Stimulated activated CD4-positive, alpha-beta T cell treated with anti-CD3 and anti-CD28 coated beads, Interleukin-12 subunit alpha, Interleukin-12 subunit beta, amount 100 ng/mL, for 24 hours (primary cell): ENCODE results near the gene HMG20A.
A peak's percentile ranks its signal among the peaks of the same experiment; 100 is the strongest.
"Not testable (repeated sequence)": the region's sequence is repeated elsewhere in the genome, so short reads cannot be mapped to it uniquely, and the experiment has no call there.

ENCODE experiments used
- DNase-seq, 2 experiments: peaks; one replicate each; pipeline ENCODE4 v3.0.0-alpha.2; 2020; ENCODE audit warnings: low read depth in 2 of 2

Gene HMG20A

GRCh38 chr15:77406846-77407245 is 13.8 kb upstream of the HMG20A start:
- DNase-seq = no peak

DNA sequence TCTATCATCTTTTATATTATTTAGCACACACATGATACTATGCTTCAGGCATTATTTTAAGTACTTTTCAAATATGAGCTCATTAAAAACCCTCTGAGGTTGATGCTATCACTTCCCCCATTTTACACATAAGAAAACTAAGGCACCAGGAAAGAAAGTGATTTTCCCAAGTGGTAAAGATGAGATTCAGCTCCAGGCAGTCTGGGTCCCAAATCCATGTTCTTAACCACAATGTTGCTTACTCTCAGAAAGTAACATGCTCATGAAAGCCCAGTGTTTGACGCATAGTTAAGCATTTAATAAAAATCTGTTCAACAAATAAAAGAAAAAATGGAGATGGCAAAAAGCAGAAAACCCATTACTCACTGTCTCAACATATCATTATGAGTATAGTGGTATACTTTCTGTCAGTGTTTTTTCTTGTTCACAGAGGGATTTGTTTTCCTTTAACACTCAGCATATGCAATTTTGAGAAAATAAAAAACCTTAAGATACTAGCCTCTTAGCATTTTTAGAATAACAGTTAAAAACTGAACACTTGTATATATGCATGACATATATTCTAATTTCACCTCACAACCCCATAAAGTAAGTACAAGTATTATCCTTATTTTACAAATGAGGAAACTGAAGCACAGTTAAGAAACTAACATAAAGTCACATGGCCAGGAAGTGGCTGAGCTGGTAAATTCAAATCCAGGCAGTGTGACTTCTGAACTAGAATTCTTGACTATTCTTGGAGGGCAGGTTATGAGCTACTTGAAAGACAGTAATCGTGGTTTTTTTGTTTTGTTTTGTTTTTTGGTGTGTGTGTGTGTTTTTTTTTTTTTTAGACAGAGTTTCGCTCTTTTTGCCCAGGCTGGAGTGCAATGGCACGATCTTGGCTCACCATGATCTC is 11.2 kb upstream of the HMG20A start:
- no peak for DNase-seq

GRCh38 chr15:77410157-77410500 is 10.6 kb upstream of the HMG20A start:
- not testable (repeated sequence) for DNase-seq

DNA sequence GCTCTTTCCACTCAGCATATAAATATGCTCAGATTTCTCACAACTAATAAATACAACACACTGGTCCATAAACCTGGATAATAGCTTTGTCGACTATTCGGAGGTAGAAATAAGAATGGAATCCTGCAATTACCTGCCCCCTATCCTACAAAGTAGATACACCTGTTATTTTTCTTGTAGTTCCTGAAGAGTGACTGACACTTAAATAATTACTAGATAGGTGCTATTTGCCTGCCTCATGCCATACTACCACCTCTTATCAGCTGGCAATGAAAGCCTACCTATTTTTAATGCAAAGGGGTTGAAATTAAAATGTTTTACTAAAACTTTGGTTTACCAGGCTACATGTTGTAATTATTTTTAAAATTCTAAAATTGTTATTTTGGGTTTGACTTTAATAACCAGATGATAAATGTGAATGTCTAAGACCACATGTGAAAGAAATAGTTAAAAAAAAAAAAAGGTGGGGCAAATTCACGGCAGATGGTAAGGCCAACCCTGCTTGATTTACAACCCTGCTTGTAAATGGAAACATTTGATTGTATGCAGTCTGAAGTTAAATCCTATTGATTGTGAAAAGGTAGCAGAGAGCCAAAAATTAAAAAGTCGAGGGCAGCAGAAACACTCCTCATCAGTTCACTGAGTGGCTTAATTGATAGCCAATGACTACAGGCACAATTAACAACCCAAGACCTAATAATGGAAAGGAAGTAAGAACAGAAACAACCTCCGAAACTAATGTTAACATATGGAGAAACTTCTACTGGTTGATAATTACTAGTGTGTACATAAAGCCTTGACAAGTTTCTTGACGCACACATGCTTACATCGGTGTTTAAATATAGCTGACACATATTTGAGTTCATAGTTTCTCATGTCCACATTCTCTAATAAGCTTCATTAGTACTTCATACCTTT is 9.7 kb upstream of the HMG20A start:
- no peak for DNase-seq

- no peak for DNase-seq
These were observed 9.1 kb upstream of the HMG20A start for GRCh38 chr15:77411619-77411976.

GRCh38 chr15:77412972-77413698 is 7.6 kb upstream of the HMG20A start:
- no peak for DNase-seq

- DNase-seq = no peak
These were observed 6.9 kb upstream of the HMG20A start for GRCh38 chr15:77413699-77414349.

- no peak for DNase-seq
These were observed 5.8 kb upstream of the HMG20A start for GRCh38 chr15:77414789-77415442.

- no peak for DNase-seq
These were observed 5.1 kb upstream of the HMG20A start for GRCh38 chr15:77415450-77416147.

DNA sequence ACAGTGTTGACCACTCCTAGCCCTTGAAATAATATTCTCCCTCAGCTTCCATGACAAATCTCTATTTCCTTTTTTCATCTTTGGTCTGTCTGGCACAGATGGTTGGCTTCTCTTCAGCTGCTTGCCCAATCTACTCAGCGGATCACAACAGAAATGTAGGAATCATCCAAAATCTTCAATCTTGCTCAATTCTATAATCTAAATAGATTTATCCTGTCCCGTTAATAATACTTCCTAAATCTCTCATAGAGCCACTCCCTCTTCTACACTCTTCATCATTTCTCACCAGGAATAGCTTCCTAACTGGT is 4.6 kb upstream of the HMG20A start:
- no peak for DNase-seq

GRCh38 chr15:77416954-77417353 is 3.7 kb upstream of the HMG20A start:
- DNase-seq = no peak

GRCh38 chr15:77417602-77418001 is 3.1 kb upstream of the HMG20A start:
- DNase-seq = no peak

- DNase-seq = no peak
These were observed 2.2 kb upstream of the HMG20A start for GRCh38 chr15:77418391-77418965.

DNA sequence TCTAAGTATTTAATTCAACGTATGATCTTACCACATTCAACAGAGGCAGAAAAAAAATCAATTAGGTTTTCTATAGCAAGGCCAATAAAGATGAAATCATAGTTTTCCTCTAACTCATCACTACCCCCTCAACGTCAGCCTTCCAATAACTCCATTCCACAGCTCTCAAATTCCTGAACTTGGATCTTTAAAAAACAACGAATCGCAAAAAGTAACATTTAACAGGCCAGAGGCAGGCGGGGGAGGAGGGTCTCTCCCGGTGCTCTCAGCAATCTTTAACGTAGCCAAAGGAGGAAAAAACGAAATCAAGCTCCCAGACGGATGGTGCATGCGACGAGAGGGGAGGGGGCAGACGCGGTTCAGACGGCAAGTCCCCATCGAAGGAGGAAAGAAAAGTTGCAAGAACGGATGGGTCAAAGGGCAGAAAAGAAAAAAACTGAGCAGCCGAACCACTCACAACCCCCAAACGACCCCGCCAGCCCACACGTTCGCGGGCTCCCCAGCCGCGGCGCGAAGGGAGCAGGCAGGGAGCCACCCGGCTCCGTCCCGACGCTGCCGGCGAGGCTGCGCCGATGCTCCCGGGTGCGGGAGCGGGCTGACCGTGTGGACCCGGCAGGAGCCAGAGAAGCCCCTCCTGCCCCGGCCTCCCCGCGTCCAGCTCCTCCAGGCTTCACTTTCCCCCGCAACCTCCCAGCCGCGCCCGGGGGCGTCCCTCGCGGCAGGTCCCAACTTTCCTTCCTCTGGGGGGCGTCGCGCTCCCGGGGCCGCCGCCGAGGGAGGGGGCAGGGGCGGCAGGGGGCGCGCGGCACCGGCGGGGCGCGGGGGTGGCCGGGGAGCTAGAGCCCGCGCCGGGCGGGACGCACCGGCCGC is 1.5 kb upstream of the HMG20A start:
- DNase-seq = peak; percentile 15 to 24

GRCh38 chr15:77419836-77420609 is 665 bp upstream of the HMG20A start, which contains the start of gene PEAK1:
Gene PEAK1 (minus strand): TSS chr15:77420104. CDS start chr15:77181926, 238,178 bp downstream.
- peak; percentile 94 to 100 for DNase-seq

DNA sequence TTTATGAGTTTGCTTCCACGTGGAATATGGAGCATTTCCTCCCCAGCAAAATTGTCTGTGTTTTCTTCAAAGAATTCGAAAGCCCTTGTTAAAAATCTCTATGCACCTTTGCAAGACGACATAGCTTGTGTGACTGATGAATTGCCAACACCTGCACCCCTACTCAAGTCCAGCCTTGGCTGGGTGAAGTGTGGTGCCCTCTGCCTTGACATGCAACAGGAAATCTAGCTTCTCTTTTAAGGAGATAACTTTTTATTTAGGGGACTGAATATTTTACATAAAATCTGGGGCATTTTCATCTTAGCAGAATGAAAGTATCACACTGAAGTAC is 647 bp downstream of the HMG20A start:
- no peak for DNase-seq

DNA sequence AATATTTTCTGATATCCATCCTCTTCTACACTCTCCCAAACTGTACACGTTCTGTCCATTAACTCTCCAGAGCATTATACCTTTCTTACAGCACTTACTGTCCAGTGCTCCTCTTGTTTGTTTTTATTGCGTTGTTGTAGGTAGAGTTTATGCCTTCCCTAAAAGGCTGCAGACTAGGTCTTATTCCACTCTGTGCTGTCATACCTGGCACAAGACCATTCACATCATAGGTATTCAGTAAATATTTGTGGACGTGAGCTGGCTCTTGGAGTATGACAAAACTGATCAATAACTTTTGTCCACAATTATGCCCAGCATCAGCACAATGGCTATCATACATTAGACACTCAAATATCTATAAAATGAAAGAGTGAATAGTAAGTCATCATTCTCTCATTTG is 4.4 kb downstream of the HMG20A start:
- no peak for DNase-seq

DNA sequence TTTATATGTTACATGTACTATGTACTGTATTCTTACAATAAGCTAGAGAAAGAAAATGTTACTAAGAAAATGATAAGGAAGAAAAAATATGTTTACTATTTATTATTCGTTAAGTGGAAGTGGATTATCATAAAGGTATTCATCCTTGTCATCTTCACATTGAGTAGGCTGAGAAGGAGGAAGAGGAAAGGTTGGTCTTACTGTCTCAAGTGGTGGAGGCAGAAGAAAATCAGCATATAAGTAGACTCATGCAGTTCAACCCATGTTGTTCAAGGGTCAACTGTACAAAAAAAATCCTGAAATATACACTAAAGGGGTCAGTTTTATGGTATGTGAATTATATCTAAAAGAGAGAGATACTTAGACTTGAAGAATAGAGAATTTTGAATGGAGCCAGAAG is 5.7 kb downstream of the HMG20A start:
- DNase-seq = no peak

GRCh38 chr15:77426871-77427270 is 6.2 kb downstream of the HMG20A start:
- no peak for DNase-seq
